Measurements from ENCODE around the gene SPRED2. TPM values are rescaled to one million over a fixed set of nuclear protein-coding genes. Genes with fewer than 3 reads are reported as not detected.

The SPRED2 gene
- total RNA-seq, 2 donors from 2014 or later: 21.9 to 28.3 TPM

DNA sequence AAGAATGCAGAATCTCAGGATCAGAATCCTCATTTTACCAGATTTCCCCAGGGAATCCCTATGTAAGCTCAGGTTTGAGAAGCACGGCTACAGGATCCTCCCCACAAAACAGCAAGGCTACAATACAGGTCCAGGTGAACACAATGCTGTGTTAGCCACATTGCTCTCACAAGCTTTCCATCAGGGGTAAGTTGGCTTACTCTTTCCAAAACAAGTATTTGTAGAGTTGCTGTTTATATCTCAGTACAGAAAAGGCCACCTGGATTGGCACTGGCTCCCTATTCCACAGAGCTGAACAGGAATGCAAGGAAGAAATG is 11.0 kb downstream of the SPRED2 start:
- intact Hi-C loops (cut with DNase I): no loop called here
- DNase-seq (ENCODE audit: low spot score): no peak

- intact Hi-C loops (cut with DNase I): no loop called here
Measured at GRCh38 chr2:65420712-65421431, 11.5 kb downstream of the SPRED2 start.

DNA sequence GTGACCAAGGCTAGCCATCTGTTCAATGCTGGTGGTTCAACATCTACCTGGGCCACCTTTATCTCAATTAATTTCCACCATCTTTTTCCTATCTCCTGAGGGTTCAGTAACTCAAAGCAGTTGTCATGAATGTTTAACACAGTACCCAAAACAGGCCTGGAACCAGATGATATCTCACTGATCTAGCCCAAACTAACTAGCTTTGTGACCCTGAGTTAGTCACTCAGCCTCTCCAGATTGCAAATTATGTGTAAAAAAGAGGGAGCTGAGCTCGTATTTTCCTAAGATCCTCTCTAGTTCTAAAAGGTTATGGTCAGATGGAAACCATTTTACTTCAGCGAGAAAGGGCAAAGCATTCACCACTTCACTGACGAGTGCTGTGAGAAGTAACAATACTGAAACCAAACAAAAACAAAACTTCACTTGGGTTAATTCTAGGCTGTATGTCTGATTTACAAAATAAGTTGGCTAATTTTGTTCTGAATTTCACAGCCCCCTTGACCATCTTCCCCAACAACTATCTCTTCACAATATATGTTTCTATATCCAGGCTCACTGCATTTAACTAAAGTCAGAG is 14.8 kb downstream of the SPRED2 start:
- intact Hi-C loops (cut with DNase I): loop anchor here in 1 of 2 donors (1.0 kb wide), 1 partner anchor 33 kb away; no protein-coding TSS in a partner anchor
- no peak for DNase-seq (ENCODE audit: low spot score)

More at GRCh38 chr2:65420712-65421431, 11.5 kb downstream of the SPRED2 start:
- no peak for DNase-seq (ENCODE audit: low spot score)

DNA sequence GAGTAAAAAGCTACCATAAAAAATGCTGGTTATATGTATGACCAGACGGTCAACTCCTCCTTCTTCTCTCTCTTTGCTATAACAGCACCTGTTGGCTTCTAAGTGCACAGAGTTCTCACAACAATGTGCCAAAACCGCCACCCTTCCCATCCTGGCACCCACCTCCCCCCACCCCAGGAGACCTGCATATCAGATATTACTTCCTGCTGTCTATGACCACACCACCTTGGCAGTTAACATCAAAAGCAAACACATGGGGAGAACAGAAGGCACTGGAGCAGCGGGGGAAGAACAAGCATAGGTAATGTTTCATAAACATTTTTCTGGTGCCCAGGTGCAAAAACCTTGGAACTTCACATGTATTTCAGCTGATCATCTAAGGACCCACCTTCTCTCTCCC is 15.5 kb downstream of the SPRED2 start:
- intact Hi-C loops (cut with DNase I): loop anchor here in 1 of 2 donors (1.0 kb wide), 1 partner anchor 33 kb away; no protein-coding TSS in a partner anchor
- DNase-seq (ENCODE audit: low spot score): no peak

GRCh38 chr2:65416321-65416720 is 16.1 kb downstream of the SPRED2 start:
- intact Hi-C loops (cut with DNase I): no loop called here
- DNase-seq (ENCODE audit: low spot score): no peak

DNA sequence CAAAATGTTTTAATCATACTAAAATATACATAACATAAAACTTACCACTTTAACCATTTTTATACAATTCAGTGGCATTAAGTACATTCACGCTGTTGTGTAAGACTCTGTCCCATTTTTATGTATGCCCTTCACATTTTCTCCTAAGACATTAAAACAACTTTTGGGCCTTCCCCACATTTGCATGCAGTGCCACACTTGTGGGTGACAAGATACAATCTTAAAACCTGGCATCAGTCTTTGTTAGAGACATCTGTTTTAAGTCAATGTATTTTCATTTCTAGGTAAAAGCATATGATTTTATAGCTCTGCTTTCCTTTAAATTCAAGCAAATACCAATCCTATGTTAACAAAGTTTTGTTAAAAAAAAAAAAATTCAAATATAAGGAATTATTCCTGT is 17.3 kb downstream of the SPRED2 start:
- intact Hi-C loops (cut with DNase I): no loop called here
- no peak for DNase-seq (ENCODE audit: low spot score)

DNA sequence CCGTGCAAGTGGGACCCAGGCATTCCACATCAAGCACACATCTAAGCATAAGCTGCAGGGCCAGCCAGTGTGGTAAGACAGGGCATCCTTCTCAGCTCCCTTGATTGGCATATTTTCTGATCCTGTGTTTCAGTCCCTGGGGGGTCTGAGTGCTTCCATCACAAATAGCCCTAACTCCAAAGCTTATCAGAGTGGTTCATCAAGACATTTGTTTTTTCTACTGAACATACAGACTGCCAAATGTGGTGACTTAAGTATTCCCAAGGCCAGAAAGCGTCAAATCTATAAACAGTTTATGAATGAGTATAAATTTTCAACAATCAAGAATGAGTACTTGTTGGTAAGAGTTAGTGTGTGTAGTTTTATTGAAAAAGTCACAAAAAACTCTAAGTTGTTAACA is 18.8 kb downstream of the SPRED2 start:
- intact Hi-C loops (cut with DNase I): no loop called here
- DNase-seq (ENCODE audit: low spot score): no peak

DNA sequence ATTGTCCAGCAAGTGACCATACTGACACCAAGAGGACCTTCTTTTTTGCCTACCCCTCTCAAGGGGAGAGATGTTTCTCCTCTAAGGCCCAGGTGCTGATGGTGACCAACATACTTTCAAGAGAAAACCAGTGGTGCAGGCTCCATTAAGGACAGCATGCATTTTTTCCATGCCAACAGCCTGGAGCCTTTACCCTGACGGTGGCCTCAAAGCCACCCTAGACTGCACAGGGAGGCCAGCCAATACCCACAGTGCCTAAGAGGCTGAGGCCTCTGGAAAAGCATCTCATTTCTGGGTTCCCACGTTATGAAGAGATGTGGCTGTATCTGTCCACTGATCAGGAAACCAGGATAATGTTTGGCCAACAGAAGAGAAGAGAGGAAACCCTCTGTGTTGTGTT is 19.3 kb downstream of the SPRED2 start:
- intact Hi-C loops (cut with DNase I): no loop called here
- no peak for DNase-seq (ENCODE audit: low spot score)

DNA sequence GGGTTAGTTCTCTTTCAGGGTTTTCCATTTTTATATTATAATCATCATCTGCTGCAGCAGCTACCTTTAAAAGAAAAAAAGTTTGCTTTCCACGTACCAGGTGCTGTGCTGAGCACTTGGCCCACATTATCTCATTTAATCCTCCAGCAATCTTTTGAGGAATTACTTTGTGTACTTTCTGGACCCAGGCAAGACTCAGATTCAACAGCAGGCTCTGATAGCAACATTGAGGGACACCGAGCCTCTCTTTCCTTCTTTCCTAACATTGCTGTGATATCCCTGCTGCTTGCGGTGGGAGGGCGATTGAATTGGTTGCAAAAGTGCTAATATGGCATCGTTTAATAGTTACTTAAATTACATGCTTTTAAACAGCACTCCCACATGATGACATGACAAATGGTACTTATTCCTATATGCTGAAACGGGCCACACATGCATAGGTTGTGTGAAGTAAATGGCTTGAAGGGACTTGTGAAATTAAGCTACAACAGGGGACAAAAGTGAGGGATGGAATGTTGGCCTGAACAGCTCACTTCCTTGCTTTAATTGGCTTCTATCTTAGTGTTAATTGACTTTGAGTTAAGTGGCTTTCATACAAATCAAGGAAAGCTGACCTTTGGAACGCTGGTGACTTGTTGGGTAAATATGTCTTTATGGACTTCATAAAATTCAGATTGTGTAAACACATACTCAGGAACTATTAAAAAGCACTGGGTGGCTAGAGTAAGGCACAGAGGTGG is 21.2 kb downstream of the SPRED2 start:
- no peak for DNase-seq (ENCODE audit: low spot score)
- intact Hi-C loops (cut with DNase I): no loop called here

GRCh38 chr2:65409045-65409444 is 23.4 kb downstream of the SPRED2 start:
- intact Hi-C loops (cut with DNase I): no loop called here
- no peak for DNase-seq (ENCODE audit: low spot score)

GRCh38 chr2:65407240-65407639 is 25.2 kb downstream of the SPRED2 start:
- DNase-seq (ENCODE audit: low spot score): no peak
- intact Hi-C loops (cut with DNase I): no loop called here

DNA sequence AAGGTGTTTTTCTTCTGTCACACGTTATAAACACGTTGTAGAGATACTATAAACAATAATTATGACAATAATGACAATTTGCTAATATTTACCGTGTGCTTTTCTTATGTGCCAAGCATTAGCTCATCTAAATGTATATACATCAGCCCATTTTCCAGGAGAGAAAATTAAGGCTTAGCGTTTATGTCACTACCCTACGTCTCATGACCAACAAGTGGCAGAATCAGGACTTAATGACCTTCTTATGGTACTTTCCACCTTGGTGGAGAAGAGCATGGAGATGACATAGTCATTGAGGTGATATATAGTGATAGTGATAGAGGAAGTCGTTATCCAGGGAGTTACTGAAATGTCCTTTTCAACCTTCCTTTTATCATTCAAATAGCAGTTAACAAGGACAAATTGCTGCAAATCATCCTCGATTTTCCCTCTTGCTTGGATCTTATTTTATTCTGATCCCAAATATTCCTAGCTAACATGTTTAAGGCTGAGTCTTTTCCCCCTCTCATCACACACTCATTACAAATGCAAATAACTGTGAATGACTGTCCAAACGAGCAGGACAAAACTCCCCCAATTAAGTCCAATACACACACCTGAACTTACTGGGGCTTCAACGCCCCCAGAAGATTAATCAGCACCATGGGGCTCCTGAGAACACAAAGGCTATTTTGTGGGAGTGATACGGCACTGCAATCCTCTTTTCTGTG is 27.3 kb downstream of the SPRED2 start:
- intact Hi-C loops (cut with DNase I): no loop called here

GRCh38 chr2:65403529-65403915 is 28.9 kb downstream of the SPRED2 start:
- no peak for DNase-seq (ENCODE audit: low spot score)
- intact Hi-C loops (cut with DNase I): no loop called here

More for the DNA sequence above, 27.3 kb downstream of the SPRED2 start:
- no peak for DNase-seq (ENCODE audit: low spot score)

GRCh38 chr2:65402780-65403528 is 29.4 kb downstream of the SPRED2 start:
- DNase-seq (ENCODE audit: low spot score): no peak
- intact Hi-C loops (cut with DNase I): no loop called here

- DNase-seq (ENCODE audit: low spot score): no peak
- intact Hi-C loops (cut with DNase I): no loop called here
Measured at GRCh38 chr2:65402323-65402722, 30.1 kb downstream of the SPRED2 start.

GRCh38 chr2:65397122-65397521 is 35.3 kb downstream of the SPRED2 start:
- DNase-seq (ENCODE audit: low spot score): no peak
- intact Hi-C loops (cut with DNase I): no loop called here

DNA sequence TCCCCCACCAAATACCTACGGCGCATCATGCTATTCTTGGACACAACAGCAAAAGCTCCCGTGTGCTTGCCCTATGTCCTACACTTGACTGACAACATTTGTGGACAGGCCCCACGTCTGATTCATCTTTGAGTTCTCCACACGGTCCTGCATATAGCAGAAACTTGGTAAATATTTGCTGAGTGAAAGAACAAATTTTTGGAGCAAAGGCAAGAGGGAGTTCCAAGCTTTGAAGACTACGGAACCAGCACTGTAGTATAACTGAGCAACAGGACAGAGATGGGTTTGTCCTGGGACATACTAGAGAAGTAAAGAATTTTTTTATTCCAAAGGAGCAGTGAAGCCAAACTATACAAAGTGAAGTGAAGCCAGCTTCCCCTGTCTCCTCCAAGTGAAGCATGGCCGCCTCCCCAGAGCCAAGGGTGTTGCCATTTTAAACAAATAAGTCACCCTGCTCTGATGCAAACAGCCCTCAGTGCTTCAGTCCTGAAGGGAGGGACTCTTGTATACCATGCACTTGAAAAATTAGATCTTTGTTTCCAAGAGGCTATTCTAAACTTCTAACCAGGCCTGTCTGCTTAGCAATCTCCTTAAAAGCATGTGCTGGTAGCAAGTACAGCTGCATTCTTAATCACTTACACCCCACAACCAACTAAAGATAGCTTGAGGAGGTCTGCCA is 35.9 kb downstream of the SPRED2 start:
- intact Hi-C loops (cut with DNase I): no loop called here
- no peak for DNase-seq (ENCODE audit: low spot score)

GRCh38 chr2:65395621-65396347 is 36.6 kb downstream of the SPRED2 start:
- intact Hi-C loops (cut with DNase I): no loop called here
- no peak for DNase-seq (ENCODE audit: low spot score)
